ENCODE results near the gene TPRN. TPM values are rescaled to one million over a fixed set of nuclear protein-coding genes. Genes with fewer than 3 reads are reported as not detected.

The TPRN gene
- total RNA-seq, 1 experiment from 2014 or later: 5.7 TPM

GRCh38 chr9:137186385-137186784 lies 14.2 kb downstream of the TPRN start:
- Histone ChIP-seq H3K4me3 (ENCODE audit: low read length) (no peak overlapping the region), H3K79me2 (ENCODE audit: low read length) (peaks cover 33% of the 10 kb centered on the region), H3K36me3 (ENCODE audit: insufficient read depth, low read length) (no peaks in the 10 kb centered on the region), H3K9me2 (replicated peaks; ENCODE audit: insufficient read depth, low read length) (no peaks in the 10 kb centered on the region), H2AFZ (ENCODE audit: low read length) (no peak overlapping the region), H3K4me2 (ENCODE audit: low read depth, low read length, poor library complexity, severe bottlenecking) (peak overlapping the region; percentile 77), H3K27ac (ENCODE audit: low read length) (no peak overlapping the region), H3K27me3 (ENCODE audit: low read length) (no peaks in the 10 kb centered on the region), H3K9me3 (ENCODE audit: low read length) (no peaks in the 10 kb centered on the region), H3K4me1 (ENCODE audit: low read length) (peaks cover 32% of the 10 kb centered on the region), H3K9ac (ENCODE audit: low read length) (no peak overlapping the region), H4K20me1 (ENCODE audit: insufficient read depth, low read depth, low read length) (peaks cover 22% of the 10 kb centered on the region)
- no peak for DNase-seq

- no peaks in the 10 kb centered on the region for H3K9me2 ChIP-seq (replicated peaks; ENCODE audit: insufficient read depth, low read length)
- no peaks in the 10 kb centered on the region for H3K27me3 ChIP-seq (ENCODE audit: low read length)
- H4K20me1 ChIP-seq (ENCODE audit: insufficient read depth, low read depth, low read length): peaks cover 22% of the 10 kb centered on the region
- H3K4me2 ChIP-seq (ENCODE audit: low read depth, low read length, poor library complexity, severe bottlenecking): no peak overlapping the region
- H2AFZ ChIP-seq (ENCODE audit: low read length): no peak overlapping the region
- no peak for DNase-seq
- no peak overlapping the region for H3K4me3 ChIP-seq (ENCODE audit: low read length)
- H3K9me3 ChIP-seq (ENCODE audit: low read length): no peaks in the 10 kb centered on the region
- no peaks in the 10 kb centered on the region for H3K36me3 ChIP-seq (ENCODE audit: insufficient read depth, low read length)
- peaks cover 33% of the 10 kb centered on the region for H3K79me2 ChIP-seq (ENCODE audit: low read length)
- H3K9ac ChIP-seq (ENCODE audit: low read length): no peak overlapping the region
- H3K27ac ChIP-seq (ENCODE audit: low read length): no peak overlapping the region
- H3K4me1 ChIP-seq (ENCODE audit: low read length): peaks cover 29% of the 10 kb centered on the region
Measured at GRCh38 chr9:137185921-137186320, 14.6 kb downstream of the TPRN start.

- Histone ChIP-seq H3K36me3 (ENCODE audit: insufficient read depth, low read length) (no peaks in the 10 kb centered on the region), H4K20me1 (ENCODE audit: insufficient read depth, low read depth, low read length) (peaks cover 18% of the 10 kb centered on the region), H3K4me3 (ENCODE audit: low read length) (no peak overlapping the region), H3K27me3 (ENCODE audit: low read length) (no peaks in the 10 kb centered on the region), H3K9me2 (replicated peaks; ENCODE audit: insufficient read depth, low read length) (no peaks in the 10 kb centered on the region), H3K9me3 (ENCODE audit: low read length) (no peaks in the 10 kb centered on the region), H3K4me2 (ENCODE audit: low read depth, low read length, poor library complexity, severe bottlenecking) (no peak overlapping the region), H3K27ac (ENCODE audit: low read length) (no peak overlapping the region), H3K79me2 (ENCODE audit: low read length) (peaks cover 25% of the 10 kb centered on the region), H3K9ac (ENCODE audit: low read length) (no peak overlapping the region), H3K4me1 (ENCODE audit: low read length) (peaks cover 21% of the 10 kb centered on the region), H2AFZ (ENCODE audit: low read length) (no peak overlapping the region)
- no peak for DNase-seq
Measured at GRCh38 chr9:137184881-137185660, 15.5 kb downstream of the TPRN start.

GRCh38 chr9:137183980-137184595 lies 16.5 kb downstream of the TPRN start:
- no peaks in the 10 kb centered on the region for H3K36me3 ChIP-seq (ENCODE audit: insufficient read depth, low read length)
- peaks cover 18% of the 10 kb centered on the region for H3K79me2 ChIP-seq (ENCODE audit: low read length)
- no peaks in the 10 kb centered on the region for H3K9me2 ChIP-seq (replicated peaks; ENCODE audit: insufficient read depth, low read length)
- H3K4me3 ChIP-seq (ENCODE audit: low read length): no peak overlapping the region
- H2AFZ ChIP-seq (ENCODE audit: low read length): no peak overlapping the region
- no peak overlapping the region for H3K27ac ChIP-seq (ENCODE audit: low read length)
- H4K20me1 ChIP-seq (ENCODE audit: insufficient read depth, low read depth, low read length): peaks cover 8% of the 10 kb centered on the region
- no peaks in the 10 kb centered on the region for H3K9me3 ChIP-seq (ENCODE audit: low read length)
- H3K4me2 ChIP-seq (ENCODE audit: low read depth, low read length, poor library complexity, severe bottlenecking): no peak overlapping the region
- peaks cover 14% of the 10 kb centered on the region for H3K4me1 ChIP-seq (ENCODE audit: low read length)
- H3K9ac ChIP-seq (ENCODE audit: low read length): no peak overlapping the region
- DNase-seq: no peak
- no peaks in the 10 kb centered on the region for H3K27me3 ChIP-seq (ENCODE audit: low read length)

- peaks cover 13% of the 10 kb centered on the region for H3K4me1 ChIP-seq (ENCODE audit: low read length)
- H3K9me3 ChIP-seq (ENCODE audit: low read length): no peaks in the 10 kb centered on the region
- H3K27ac ChIP-seq (ENCODE audit: low read length): no peak overlapping the region
- H2AFZ ChIP-seq (ENCODE audit: low read length): no peak overlapping the region
- no peak overlapping the region for H3K9ac ChIP-seq (ENCODE audit: low read length)
- H3K9me2 ChIP-seq (replicated peaks; ENCODE audit: insufficient read depth, low read length): no peaks in the 10 kb centered on the region
- H3K4me2 ChIP-seq (ENCODE audit: low read depth, low read length, poor library complexity, severe bottlenecking): no peak overlapping the region
- no peak for DNase-seq
- peaks cover 6% of the 10 kb centered on the region for H4K20me1 ChIP-seq (ENCODE audit: insufficient read depth, low read depth, low read length)
- no peaks in the 10 kb centered on the region for H3K36me3 ChIP-seq (ENCODE audit: insufficient read depth, low read length)
- H3K4me3 ChIP-seq (ENCODE audit: low read length): no peak overlapping the region
- no peaks in the 10 kb centered on the region for H3K27me3 ChIP-seq (ENCODE audit: low read length)
- peaks cover 14% of the 10 kb centered on the region for H3K79me2 ChIP-seq (ENCODE audit: low read length)
Measured at GRCh38 chr9:137182836-137183235, 17.7 kb downstream of the TPRN start.

- H3K27me3 ChIP-seq (ENCODE audit: low read length): no peaks in the 10 kb centered on the region
Measured at GRCh38 chr9:137181680-137182079, 18.9 kb downstream of the TPRN start.

GRCh38 chr9:137180491-137180890 lies 20.1 kb downstream of the TPRN start:
- no peaks in the 10 kb centered on the region for H3K79me2 ChIP-seq (ENCODE audit: low read length)
- DNase-seq: no peak
- 0 out of 2 replicates have a peak, but pooled peaks cover 5% of the 10 kb centered on the region for H4K20me1 ChIP-seq (ENCODE audit: insufficient read depth, low read depth, low read length)
- H3K4me1 ChIP-seq (ENCODE audit: low read length): no peaks in the 10 kb centered on the region
- no peak overlapping the region for H3K4me3 ChIP-seq (ENCODE audit: low read length)
- no peaks in the 10 kb centered on the region for H3K36me3 ChIP-seq (ENCODE audit: insufficient read depth, low read length)
- H2AFZ ChIP-seq (ENCODE audit: low read length): no peak overlapping the region
- no peak overlapping the region for H3K4me2 ChIP-seq (ENCODE audit: low read depth, low read length, poor library complexity, severe bottlenecking)
- no peaks in the 10 kb centered on the region for H3K9me3 ChIP-seq (ENCODE audit: low read length)
- no peaks in the 10 kb centered on the region for H3K9me2 ChIP-seq (replicated peaks; ENCODE audit: insufficient read depth, low read length)
- no peaks in the 10 kb centered on the region for H3K27me3 ChIP-seq (ENCODE audit: low read length)
- H3K27ac ChIP-seq (ENCODE audit: low read length): no peak overlapping the region
- no peak overlapping the region for H3K9ac ChIP-seq (ENCODE audit: low read length)

More at GRCh38 chr9:137181680-137182079, 18.9 kb downstream of the TPRN start:
- Histone ChIP-seq H3K4me1 (ENCODE audit: low read length) (peaks cover 2% of the 10 kb centered on the region), H3K9me2 (replicated peaks; ENCODE audit: insufficient read depth, low read length) (no peaks in the 10 kb centered on the region), H3K36me3 (ENCODE audit: insufficient read depth, low read length) (no peaks in the 10 kb centered on the region), H4K20me1 (ENCODE audit: insufficient read depth, low read depth, low read length) (no peaks in the 10 kb centered on the region), H3K79me2 (ENCODE audit: low read length) (peaks cover 2% of the 10 kb centered on the region), H3K4me2 (ENCODE audit: low read depth, low read length, poor library complexity, severe bottlenecking) (no peak overlapping the region), H3K9me3 (ENCODE audit: low read length) (no peaks in the 10 kb centered on the region), H2AFZ (ENCODE audit: low read length) (no peak overlapping the region), H3K27ac (ENCODE audit: low read length) (no peak overlapping the region), H3K9ac (ENCODE audit: low read length) (no peak overlapping the region), H3K4me3 (ENCODE audit: low read length) (no peak overlapping the region)
- no peak for DNase-seq

GRCh38 chr9:137179761-137180160 lies 20.8 kb downstream of the TPRN start:
- Histone ChIP-seq H3K79me2 (ENCODE audit: low read length) (no peaks in the 10 kb centered on the region), H3K9me3 (ENCODE audit: low read length) (no peaks in the 10 kb centered on the region), H3K4me2 (ENCODE audit: low read depth, low read length, poor library complexity, severe bottlenecking) (no peak overlapping the region), H3K27ac (ENCODE audit: low read length) (no peak overlapping the region), H3K4me3 (ENCODE audit: low read length) (no peak overlapping the region), H4K20me1 (ENCODE audit: insufficient read depth, low read depth, low read length) (0 out of 2 replicates have a peak, but pooled peaks cover 10% of the 10 kb centered on the region), H2AFZ (ENCODE audit: low read length) (no peak overlapping the region), H3K27me3 (ENCODE audit: low read length) (no peaks in the 10 kb centered on the region), H3K9me2 (replicated peaks; ENCODE audit: insufficient read depth, low read length) (no peaks in the 10 kb centered on the region), H3K36me3 (ENCODE audit: insufficient read depth, low read length) (no peaks in the 10 kb centered on the region), H3K4me1 (ENCODE audit: low read length) (peaks cover 6% of the 10 kb centered on the region), H3K9ac (ENCODE audit: low read length) (no peak overlapping the region)
- no peak for DNase-seq
